Head of caudate nucleus (tissue), 42 donors: Measurements from ENCODE around the gene RASL10A.
A peak's percentile ranks its signal among the peaks of the same experiment; 100 is the strongest.

Experiments used
- DNase-seq, 42 donors: peaks; one replicate each; pipeline versions ENCODE4 v3.0.0 to v3.0.0-alpha.2; 2020 to 2021; ENCODE audit warnings: mixed read lengths in 7 of 42
- intact Hi-C: fragments of 100-400 bp; cut with DNase I; formaldehyde crosslinking; loops from one replicate; pipeline ENCODE4 v1.15.0; 2022

The RASL10A gene

GRCh38 chr22:29310065-29310862 lies 5.2 kb downstream of the RASL10A start:
- intact Hi-C loops, result loop anchor here (5.0 kb wide), 1 partner anchor 37 kb away; no protein-coding TSS in a partner anchor
- DNase-seq, result peak in 7 of 42 donors; percentile 11 to 39 (median 30)

DNA sequence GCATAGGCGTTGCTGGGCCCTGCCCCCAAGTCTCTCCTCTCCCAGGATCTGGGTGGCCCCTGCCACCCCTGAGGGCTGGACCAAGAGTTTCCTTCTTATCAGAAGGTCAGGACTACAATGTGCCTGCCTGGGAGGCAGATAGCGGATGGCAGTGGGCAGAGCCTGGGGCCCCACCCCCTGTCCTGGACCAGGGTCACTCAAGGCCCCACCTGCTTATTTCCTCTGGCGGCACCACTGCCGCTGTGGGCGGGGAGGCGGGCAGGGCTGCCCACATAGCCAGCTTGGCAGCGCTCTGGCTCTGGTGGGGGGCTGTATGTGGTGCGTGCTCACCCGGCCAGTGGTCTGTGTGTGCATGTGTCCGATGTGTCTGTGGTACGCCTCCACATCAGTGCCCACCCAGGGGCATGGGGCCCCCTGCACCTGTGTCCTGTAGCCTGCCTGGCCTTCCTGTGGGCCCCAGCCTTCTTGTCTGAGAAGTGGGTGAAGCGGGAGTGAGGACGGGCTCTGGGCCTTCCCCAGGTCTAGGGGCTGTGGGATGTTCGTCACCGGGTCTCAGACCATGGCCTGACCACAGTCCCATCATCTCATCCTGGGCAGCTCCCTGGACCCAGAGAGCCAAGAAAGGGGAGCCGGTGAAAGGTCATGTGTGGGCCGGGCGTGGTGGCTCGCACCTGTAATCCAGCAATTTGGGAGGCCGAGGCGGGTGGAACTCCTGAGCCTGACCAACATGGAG lies 6.0 kb downstream of the RASL10A start:
- intact Hi-C loops, result loop anchor here (5.0 kb wide), 2 partner anchors 38 to 42 kb away; partner anchors contain the start of genes EWSR1 and RHBDD3
- peak in 6 of 42 donors; percentile 2 to 35 (median 22) for DNase-seq

GRCh38 chr22:29308791-29309262 lies 6.7 kb downstream of the RASL10A start:
- peak in 3 of 42 donors; percentile 3 to 34 (median 28) for DNase-seq
- intact Hi-C loops, result loop anchor here (5.0 kb wide), 1 partner anchor 42 kb away; the partner anchor contains the start of genes EWSR1 and RHBDD3

- intact Hi-C loops, result loop anchor here (5.0 kb wide), 1 partner anchor 41 kb away; the partner anchor contains the start of genes EWSR1 and RHBDD3
- DNase-seq, result peak in 5 of 42 donors; percentile 3 to 37 (median 26)
Observed at GRCh38 chr22:29308148-29308790, 7.2 kb downstream of the RASL10A start.

GRCh38 chr22:29307596-29308147 lies 7.8 kb downstream of the RASL10A start:
- intact Hi-C loops, result loop anchor here (5.0 kb wide), 1 partner anchor 40 kb away; the partner anchor contains the start of genes EWSR1 and RHBDD3
- peak in 1 of 42 donors; percentile 8 for DNase-seq

DNA sequence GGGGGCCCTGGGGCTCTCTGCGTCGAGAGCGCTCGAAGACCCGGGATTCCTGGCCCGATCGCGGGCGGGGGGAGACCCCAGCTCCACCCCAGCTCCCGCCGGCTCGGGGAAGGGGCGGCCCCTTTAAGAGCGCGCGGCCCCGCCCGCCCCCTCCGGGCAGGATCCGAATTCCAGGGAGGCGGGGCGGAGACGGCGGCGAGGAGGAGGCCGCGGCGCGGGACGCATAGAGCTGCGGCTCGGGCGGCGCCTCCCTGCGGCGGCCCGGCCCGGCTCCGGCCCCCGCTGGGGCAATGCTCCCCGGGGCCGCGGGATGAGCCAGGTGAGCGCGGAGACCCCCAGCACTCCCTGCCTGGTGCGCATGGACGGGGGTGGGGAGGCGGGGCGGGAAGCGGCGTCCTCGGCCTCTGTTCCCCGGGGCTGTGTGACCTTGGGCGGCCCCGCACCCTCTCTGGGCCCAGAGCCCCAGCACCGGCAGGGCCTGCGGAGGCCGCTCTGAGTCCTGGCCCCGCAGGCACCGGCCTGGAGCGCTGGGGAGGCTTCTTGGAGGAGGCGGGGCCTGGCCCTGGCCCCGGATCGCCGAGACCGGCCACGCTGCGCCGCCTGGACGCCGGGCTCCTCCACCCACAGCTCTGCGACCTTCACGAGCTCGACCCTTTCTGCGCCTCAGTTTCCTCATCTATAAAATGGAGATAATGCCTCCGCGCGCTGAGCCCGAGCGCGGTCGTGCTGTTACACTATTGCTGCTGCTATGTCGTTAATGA lies 8.5 kb downstream of the RASL10A start:
- intact Hi-C loops, result loop anchor here (5.0 kb wide), 1 partner anchor 40 kb away; the partner anchor contains the start of genes EWSR1 and RHBDD3
- DNase-seq, result peak in 41 of 42 donors; percentile 51 to 92 (median 82)

DNA sequence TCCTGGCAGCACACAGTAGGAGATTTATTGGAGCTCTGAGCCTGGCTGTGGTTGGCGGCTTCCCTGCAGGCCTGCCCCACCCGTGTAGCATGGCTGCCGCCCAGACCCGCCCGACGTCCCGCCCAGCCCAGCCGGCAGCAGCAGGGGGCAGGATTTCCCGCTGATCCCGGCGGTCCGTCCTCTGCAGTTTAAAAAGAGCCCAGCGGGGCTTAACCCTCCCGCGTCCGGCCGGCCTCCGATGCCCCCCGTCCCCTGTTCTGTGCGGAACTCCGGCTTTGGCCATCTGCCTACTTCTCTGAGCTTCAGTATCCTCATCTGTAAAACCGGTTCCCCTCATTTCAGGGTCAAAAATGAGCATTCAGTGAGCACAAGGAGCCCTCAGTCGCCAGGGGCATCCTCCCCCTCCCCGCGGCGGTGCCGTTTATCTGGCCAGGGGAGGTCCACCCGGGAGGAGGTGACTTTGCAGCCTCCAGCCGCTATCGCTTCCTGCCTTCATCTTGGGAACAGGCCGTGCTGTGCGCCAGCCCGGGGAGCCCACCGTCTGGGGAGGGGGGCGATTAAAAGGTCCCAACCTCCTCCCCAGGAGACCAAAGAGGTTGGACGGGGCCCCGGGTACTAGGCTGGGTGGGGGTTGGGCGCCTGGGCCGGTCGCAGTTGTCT lies 9.2 kb downstream of the RASL10A start, which contains the start of gene GAS2L1:
GAS2L1 (plus strand) TSS at position 476 of the 660 bp plus-strand sequence. CDS start 1,456 bp downstream, outside the sequence.
- peak; percentile 56 to 91 (median 80) for DNase-seq
- intact Hi-C loops, result loop anchor here (5.0 kb wide), 1 partner anchor 39 kb away; the partner anchor contains the start of genes EWSR1 and RHBDD3

DNA sequence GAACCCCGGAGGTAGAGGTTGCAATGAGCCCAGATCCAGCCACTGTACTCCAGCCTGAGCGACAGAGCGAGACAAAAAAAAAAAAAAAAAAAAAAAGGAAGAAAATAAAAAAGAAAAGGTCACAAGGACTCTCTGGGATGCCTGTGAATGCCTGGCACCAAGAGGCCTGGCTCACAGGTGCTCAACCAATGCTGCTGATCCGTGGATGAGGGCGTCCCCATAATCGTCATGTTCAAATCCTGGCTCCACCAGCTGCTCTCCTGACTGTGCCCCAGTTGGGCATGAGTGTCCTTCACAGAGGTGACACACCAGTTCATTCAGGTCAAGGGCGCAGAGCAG lies 9.7 kb downstream of the RASL10A start:
- intact Hi-C loops, result loop anchor here (5.0 kb wide), 1 partner anchor 39 kb away; the partner anchor contains the start of genes EWSR1 and RHBDD3
- DNase-seq, result no peak

DNA sequence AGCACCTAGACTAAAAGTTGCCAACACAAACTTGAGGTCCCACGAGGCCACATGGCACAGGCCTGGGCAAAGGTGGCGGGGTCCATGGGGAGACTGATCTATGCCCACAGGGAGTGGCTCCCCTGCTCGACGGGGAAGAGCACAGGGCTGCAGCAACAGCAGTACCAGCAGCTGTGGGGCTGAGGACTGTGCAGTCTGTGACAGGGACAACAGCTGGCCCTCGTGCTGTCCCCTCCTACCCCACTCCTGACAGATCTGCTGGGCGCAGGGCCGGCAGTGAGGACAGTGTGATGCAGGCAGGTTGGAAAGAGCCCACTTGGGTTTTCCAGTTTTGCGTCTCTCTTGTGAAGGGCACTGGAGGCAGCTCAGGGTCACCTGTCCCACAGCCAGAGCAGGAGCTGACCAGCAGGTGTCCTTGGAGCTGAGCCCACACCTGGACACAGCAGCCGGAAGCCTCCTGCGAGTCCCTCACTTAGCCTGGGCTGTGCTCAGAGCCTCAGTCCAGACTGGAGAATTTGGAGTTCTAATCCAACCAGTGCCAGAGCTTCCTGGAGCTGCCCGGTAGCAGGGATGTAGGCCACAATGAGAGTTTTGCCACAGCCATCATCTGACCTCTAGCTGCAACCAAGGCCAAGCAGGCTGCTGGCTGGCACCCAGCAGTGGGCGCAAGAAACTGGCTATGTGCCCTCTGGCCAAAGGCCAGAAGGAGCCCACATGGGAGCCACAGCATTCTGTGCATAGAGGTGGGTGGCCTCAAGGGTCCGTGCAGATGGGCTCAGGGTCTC lies 12.6 kb downstream of the RASL10A start:
- intact Hi-C loops, result no loop called here
- peak in 4 of 42 donors; percentile 32 to 65 (median 44) for DNase-seq

- peak in 3 of 42 donors; percentile 16 to 50 (median 41) for DNase-seq
- intact Hi-C loops, result no loop called here
Observed at GRCh38 chr22:29302402-29302680, 13.2 kb downstream of the RASL10A start.

DNA sequence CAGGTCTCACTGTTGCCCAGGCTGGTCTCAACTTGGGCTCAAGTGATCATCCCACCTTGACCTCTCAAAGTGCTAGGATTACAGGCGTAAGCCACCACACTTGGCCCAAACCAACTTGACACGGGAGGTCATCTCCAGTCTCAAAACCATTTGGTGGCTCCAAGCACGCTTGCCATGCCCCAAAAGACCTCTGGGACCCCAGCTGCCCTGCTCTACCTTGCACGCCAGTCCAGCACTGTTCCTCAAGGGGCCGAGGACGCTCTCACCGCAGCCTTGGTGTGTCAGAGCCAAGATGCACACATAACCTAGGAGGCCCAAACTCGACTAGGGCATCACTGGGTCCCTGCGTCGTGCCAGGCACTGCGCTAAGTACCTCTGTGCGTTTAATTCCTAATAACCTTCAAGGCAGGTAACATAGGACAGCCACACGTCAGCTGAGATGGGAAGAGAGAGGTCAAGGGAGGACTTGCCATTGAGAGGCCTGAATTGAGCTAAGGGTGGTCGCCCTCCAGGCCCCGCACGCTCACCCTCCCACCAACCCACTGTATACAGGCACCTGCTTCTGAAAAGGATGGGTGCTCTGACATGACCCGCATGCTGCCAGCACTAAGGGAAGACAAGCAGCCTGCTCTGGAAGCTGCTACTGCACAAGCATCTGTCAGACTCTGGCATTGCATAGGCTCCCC lies 13.6 kb downstream of the RASL10A start:
- peak in 2 of 42 donors; percentile 13 to 41 for DNase-seq
- intact Hi-C loops, result no loop called here

DNA sequence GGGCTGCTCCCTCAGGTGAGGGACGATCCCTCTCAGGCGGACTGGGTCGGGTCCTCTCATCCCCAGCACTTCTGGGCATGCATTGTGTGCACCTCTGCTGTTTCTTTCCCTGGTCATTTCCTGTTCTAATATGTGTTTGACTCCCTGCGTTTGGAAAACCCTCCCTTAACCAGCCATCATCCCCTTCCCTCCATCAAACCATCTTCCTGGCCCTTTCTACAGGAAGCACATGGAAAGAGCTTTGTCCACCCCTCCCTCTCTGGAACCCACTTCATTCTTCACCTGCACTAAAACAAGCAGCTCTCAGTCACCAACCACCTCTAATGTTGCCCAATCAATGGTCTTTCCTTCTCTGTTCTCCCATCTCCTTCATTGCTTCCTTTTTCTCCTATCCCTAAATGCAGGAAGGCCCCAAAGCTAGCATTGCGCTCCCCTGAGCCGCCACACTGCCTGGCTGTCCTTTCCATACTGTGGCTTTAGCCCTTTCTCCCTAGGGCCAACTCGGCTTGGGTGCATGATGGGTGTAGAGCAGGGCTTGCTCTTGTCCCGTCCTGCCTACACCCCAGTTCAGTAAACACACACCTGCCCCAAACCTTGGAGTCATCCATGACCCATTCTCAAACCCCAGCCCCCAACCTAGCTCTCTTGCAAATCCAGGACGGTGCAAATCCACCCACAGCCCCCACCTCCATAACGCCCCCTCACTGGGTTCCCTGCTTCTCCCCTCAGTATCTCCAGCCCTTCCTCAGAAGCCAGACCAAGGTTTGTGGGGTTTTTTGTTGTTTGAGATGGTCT lies 14.5 kb downstream of the RASL10A start:
- peak in 2 of 42 donors; percentile 11 to 27 for DNase-seq
- intact Hi-C loops, result no loop called here

DNA sequence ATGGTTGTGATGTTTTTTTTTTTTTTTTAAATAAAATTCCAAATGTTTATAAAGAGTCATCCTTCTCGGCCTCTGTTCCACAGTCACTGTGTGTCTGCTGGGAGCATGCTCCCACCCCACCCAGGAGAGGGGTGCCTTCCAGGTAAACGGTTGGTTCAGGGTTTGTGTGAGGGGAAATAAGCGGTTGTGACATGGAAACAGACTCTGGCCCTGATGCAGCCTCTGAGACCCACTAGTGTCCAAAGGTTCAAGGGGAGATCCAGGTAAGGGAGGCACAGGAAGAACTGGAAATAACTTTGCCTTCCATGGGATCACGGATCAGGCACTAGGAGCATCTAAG lies 15.1 kb downstream of the RASL10A start:
- intact Hi-C loops, result no loop called here

DNA sequence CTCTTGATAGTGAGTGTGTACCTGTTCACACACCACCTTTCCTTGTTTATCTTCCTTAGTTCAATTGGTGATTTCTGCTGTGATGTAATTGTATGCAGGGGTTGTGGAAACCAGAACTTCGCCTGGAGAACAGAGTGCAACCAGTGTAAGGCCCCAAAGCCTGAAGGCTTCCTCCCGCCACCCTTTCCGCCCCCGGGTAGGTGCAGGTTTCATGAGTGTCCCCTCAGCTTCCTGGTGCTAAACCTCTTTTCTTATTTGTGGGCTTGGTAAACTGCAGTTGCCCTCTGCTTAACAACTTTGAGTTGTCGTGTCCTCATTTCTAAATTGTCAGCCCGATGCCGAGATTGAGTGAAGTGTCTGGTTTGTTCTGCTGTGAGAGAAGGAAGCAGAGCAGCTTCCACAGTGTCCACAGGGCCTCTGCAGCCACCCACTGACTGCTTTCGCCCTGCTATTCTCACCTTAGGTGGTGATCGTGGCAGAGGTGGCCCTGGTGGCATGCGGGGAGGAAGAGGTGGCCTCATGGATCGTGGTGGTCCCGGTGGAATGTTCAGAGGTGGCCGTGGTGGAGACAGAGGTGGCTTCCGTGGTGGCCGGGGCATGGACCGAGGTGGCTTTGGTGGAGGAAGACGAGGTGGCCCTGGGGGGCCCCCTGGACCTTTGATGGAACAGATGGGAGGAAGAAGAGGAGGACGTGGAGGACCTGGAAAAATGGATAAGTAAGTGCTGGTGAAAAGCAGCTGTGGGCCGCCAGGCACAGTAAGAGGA lies 16.2 kb downstream of the RASL10A start:
- peak in 2 of 42 donors; percentile 9 to 37 for DNase-seq
- intact Hi-C loops, result no loop called here

More for the DNA sequence above, 15.1 kb downstream of the RASL10A start:
- peak in 2 of 42 donors; percentile 8 to 36 for DNase-seq

GRCh38 chr22:29298641-29299040 lies 16.9 kb downstream of the RASL10A start:
- DNase-seq, result no peak
- intact Hi-C loops, result no loop called here
